ENCODE measurements around the gene NAPG. TPM values are rescaled to one million over a fixed set of nuclear protein-coding genes. Genes with fewer than 3 reads are reported as not detected.
A peak's percentile ranks its signal among the peaks of the same experiment; 100 is the strongest.

NAPG gene
- polyA plus RNA-seq, 6 donors from 2014 or later = 9.6 to 16.8 (median 13.7) TPM

- no peak for DNase-seq
- H3K36me3 Mint-ChIP-seq = peaks cover 0 to 7% of the 10 kb centered on the region in 2 donors
Observed at GRCh38 chr18:10518595-10519255, 7.1 kb upstream of the NAPG start.

GRCh38 chr18:10519366-10519765 lies 6.5 kb upstream of the NAPG start:
- no peaks in the 10 kb centered on the region for H3K9me3 Mint-ChIP-seq
- H3K36me3 Mint-ChIP-seq = peaks cover 0 to 7% of the 10 kb centered on the region in 2 donors
- ATAC-seq (ENCODE audit: low read depth in 2 of 2) = no peak
- H3K4me1 Mint-ChIP-seq = peaks cover 0 to 7% (median 1%) of the 10 kb centered on the region in 3 donors
- peaks cover 0 to 13% (median 7%) of the 10 kb centered on the region in 3 donors for H3K27me3 Mint-ChIP-seq
- H3K4me3 Mint-ChIP-seq = no peak overlapping the region
- H3K27ac Mint-ChIP-seq = no peak overlapping the region
- no peak for DNase-seq

More at GRCh38 chr18:10518595-10519255, 7.1 kb upstream of the NAPG start:
- Mint-ChIP-seq H3K27me3 (peaks cover 0 to 19% (median 11%) of the 10 kb centered on the region in 3 donors), H3K4me1 (peaks cover 0 to 7% (median 0%) of the 10 kb centered on the region in 3 donors), H3K4me3 (no peak overlapping the region), H3K27ac (no peak overlapping the region), H3K9me3 (no peaks in the 10 kb centered on the region)
- no peak for ATAC-seq (ENCODE audit: low read depth in 2 of 2)

GRCh38 chr18:10519999-10520935 lies 5.6 kb upstream of the NAPG start:
- peak; percentile 69 for DNase-seq
- H3K27ac Mint-ChIP-seq = peak overlapping the region in 1 of 6 donors; percentile 57
- H3K4me3 Mint-ChIP-seq = peak overlapping the region in 1 of 8 donors; percentile 39
- H3K9me3 Mint-ChIP-seq = no peaks in the 10 kb centered on the region
- peak; percentile 92 to 94 for ATAC-seq (ENCODE audit: low read depth in 2 of 2)
- H3K4me1 Mint-ChIP-seq = peaks cover 9 to 15% (median 10%) of the 10 kb centered on the region in 3 donors
- peaks cover 0 to 7% of the 10 kb centered on the region in 2 donors for H3K36me3 Mint-ChIP-seq
- H3K27me3 Mint-ChIP-seq = peaks cover 0 to 13% (median 7%) of the 10 kb centered on the region in 3 donors

- H3K9me3 Mint-ChIP-seq = no peaks in the 10 kb centered on the region
- peaks cover 0 to 13% (median 7%) of the 10 kb centered on the region in 3 donors for H3K27me3 Mint-ChIP-seq
- H3K27ac Mint-ChIP-seq = no peak overlapping the region
- H3K4me1 Mint-ChIP-seq = peaks cover 9 to 25% (median 19%) of the 10 kb centered on the region in 3 donors
- ATAC-seq (ENCODE audit: low read depth in 2 of 2) (no peak), DNase-seq (no peak)
- H3K4me3 Mint-ChIP-seq = peak overlapping the region in 1 of 8 donors; percentile 39
- peaks cover 0 to 7% of the 10 kb centered on the region in 2 donors for H3K36me3 Mint-ChIP-seq
Observed at GRCh38 chr18:10521566-10521965, 4.3 kb upstream of the NAPG start.

- H3K27me3 Mint-ChIP-seq = peaks cover 0 to 13% (median 7%) of the 10 kb centered on the region in 3 donors
- peaks cover 0 to 2% of the 10 kb centered on the region in 2 donors for H3K36me3 Mint-ChIP-seq
- H3K27ac Mint-ChIP-seq = no peak overlapping the region
- H3K4me3 Mint-ChIP-seq = peak overlapping the region in 1 of 8 donors; percentile 49
- ATAC-seq (ENCODE audit: low read depth in 2 of 2) = no peak
- H3K9me3 Mint-ChIP-seq = no peaks in the 10 kb centered on the region
- DNase-seq = no peak
- peaks cover 14 to 35% (median 28%) of the 10 kb centered on the region in 3 donors for H3K4me1 Mint-ChIP-seq
Observed at GRCh38 chr18:10522574-10522973, 3.3 kb upstream of the NAPG start.

GRCh38 chr18:10523544-10523943 lies 2.3 kb upstream of the NAPG start:
- ATAC-seq (ENCODE audit: low read depth in 2 of 2) (no peak), DNase-seq (no peak)
- peaks cover 0 to 11% (median 7%) of the 10 kb centered on the region in 3 donors for H3K27me3 Mint-ChIP-seq
- H3K27ac Mint-ChIP-seq = no peak overlapping the region
- H3K4me3 Mint-ChIP-seq = peak overlapping the region in 1 of 8 donors; percentile 98
- H3K9me3 Mint-ChIP-seq = no peaks in the 10 kb centered on the region
- H3K4me1 Mint-ChIP-seq = peaks cover 21 to 45% (median 37%) of the 10 kb centered on the region in 3 donors
- H3K36me3 Mint-ChIP-seq = no peaks in the 10 kb centered on the region

GRCh38 chr18:10524507-10525370 lies 1.1 kb upstream of the NAPG start:
- peak overlapping the region in 5 of 6 donors; percentile 75 to 99 (median 96) for H3K27ac Mint-ChIP-seq
- peaks cover 27 to 56% (median 44%) of the 10 kb centered on the region in 3 donors for H3K4me1 Mint-ChIP-seq
- no peaks in the 10 kb centered on the region for H3K27me3 Mint-ChIP-seq
- H3K36me3 Mint-ChIP-seq = no peaks in the 10 kb centered on the region
- H3K9me3 Mint-ChIP-seq = no peaks in the 10 kb centered on the region
- ATAC-seq (ENCODE audit: low read depth in 2 of 2) (peak; percentile 9 to 19), DNase-seq (peak; percentile 33)
- peak overlapping the region; percentile 94 to 100 (median 98) for H3K4me3 Mint-ChIP-seq

GRCh38 chr18:10525371-10525691 lies 496 bp upstream of the NAPG start:
- Mint-ChIP-seq H3K27ac (peak overlapping the region in 5 of 6 donors; percentile 75 to 99 (median 96)), H3K4me1 (peaks cover 29 to 55% (median 49%) of the 10 kb centered on the region in 3 donors), H3K27me3 (no peaks in the 10 kb centered on the region), H3K9me3 (no peaks in the 10 kb centered on the region), H3K4me3 (peak overlapping the region; percentile 94 to 100 (median 98)), H3K36me3 (no peaks in the 10 kb centered on the region)
- DNase-seq (no peak), ATAC-seq (ENCODE audit: low read depth in 2 of 2) (peak in 1 of 2 donors; percentile 5)

- Mint-ChIP-seq H3K27me3 (no peaks in the 10 kb centered on the region), H3K4me3 (peak overlapping the region; percentile 94 to 100 (median 97)), H3K4me1 (peaks cover 31 to 60% (median 54%) of the 10 kb centered on the region in 3 donors), H3K27ac (peak overlapping the region; percentile 72 to 98 (median 90)), H3K36me3 (no peaks in the 10 kb centered on the region), H3K9me3 (no peaks in the 10 kb centered on the region)
- no peak for ATAC-seq (ENCODE audit: low read depth in 2 of 2)
- no peak for DNase-seq
Observed at GRCh38 chr18:10526561-10526949, 728 bp downstream of the NAPG start.

- no peak for ATAC-seq (ENCODE audit: low read depth in 2 of 2)
- Mint-ChIP-seq H3K4me3 (peak overlapping the region in 4 of 8 donors; percentile 21 to 48 (median 40)), H3K36me3 (no peaks in the 10 kb centered on the region), H3K27me3 (no peaks in the 10 kb centered on the region), H3K27ac (peak overlapping the region in 3 of 6 donors; percentile 17 to 96 (median 65)), H3K9me3 (no peaks in the 10 kb centered on the region), H3K4me1 (peaks cover 31 to 60% (median 54%) of the 10 kb centered on the region in 3 donors)
- DNase-seq = no peak
Observed at GRCh38 chr18:10528439-10528838, 2.6 kb downstream of the NAPG start.

GRCh38 chr18:10530002-10530401 lies 4.2 kb downstream of the NAPG start:
- Mint-ChIP-seq H3K9me3 (no peaks in the 10 kb centered on the region), H3K27me3 (no peaks in the 10 kb centered on the region), H3K4me1 (peaks cover 25 to 54% (median 47%) of the 10 kb centered on the region in 3 donors), H3K36me3 (peaks cover 0 to 4% of the 10 kb centered on the region in 2 donors), H3K4me3 (peak overlapping the region in 1 of 8 donors; percentile 70), H3K27ac (peak overlapping the region in 2 of 6 donors; percentile 1 to 44)
- DNase-seq = no peak
- no peak for ATAC-seq (ENCODE audit: low read depth in 2 of 2)

GRCh38 chr18:10530852-10531251 lies 5.0 kb downstream of the NAPG start:
- no peak overlapping the region for H3K27ac Mint-ChIP-seq

More at GRCh38 chr18:10530852-10531251, 5.0 kb downstream of the NAPG start:
- Mint-ChIP-seq H3K4me1 (peaks cover 21 to 45% (median 38%) of the 10 kb centered on the region in 3 donors), H3K4me3 (peak overlapping the region in 1 of 8 donors; percentile 70), H3K9me3 (no peaks in the 10 kb centered on the region), H3K36me3 (peaks cover 0 to 4% of the 10 kb centered on the region in 2 donors), H3K27me3 (no peaks in the 10 kb centered on the region)
- DNase-seq = no peak
- ATAC-seq (ENCODE audit: low read depth in 2 of 2) = no peak

Measured in naive B cell (primary cell).